K562 (cell line): ENCODE data around the gene GFOD1. TPM values are rescaled to one million over a fixed set of nuclear protein-coding genes. Genes with fewer than 3 reads are reported as not detected.

Source experiments
- ARID2 ChIP-seq: fragments of 450-650 bp; IDR thresholded peaks from 2 replicates; pipeline ENCODE4 v1.6.1; 2017; ENCODE audit warnings: antibody characterized with exemption, mild to moderate bottlenecking
- ARID4B ChIP-seq: sonication (generic); formaldehyde crosslinking; IDR thresholded peaks from 2 replicates; pipeline ENCODE4 v1.8.0; 2022; ENCODE audit warnings: mild to moderate bottlenecking, missing genetic modification reagents
- ASH1L ChIP-seq: fragments of 450-650 bp; IDR thresholded peaks from 2 replicates; pipeline ENCODE4 v1.6.1; 2018; ENCODE audit warnings: borderline replicate concordance, mild to moderate bottlenecking, low read depth; ENCODE audit not compliant: partially characterized antibody
- GTF2E2 ChIP-seq: fragments of 200-800 bp; sonication (Bioruptor generic); IDR thresholded peaks from 2 replicates; pipeline ENCODE4 v1.6.1; 2016; ENCODE audit warnings: missing genetic modification characterization, missing compliant biosample characterization
- TGIF2 ChIP-seq: sonication (generic); formaldehyde crosslinking; IDR thresholded peaks from 2 replicates; pipeline ENCODE4 v1.8.1; 2022; ENCODE audit warnings: mild to moderate bottlenecking, missing genetic modification reagents, moderate library complexity
- XRCC3 ChIP-seq: fragments of 450-650 bp; IDR thresholded peaks from 2 replicates; pipeline ENCODE4 v1.6.1; 2017; ENCODE audit warnings: mild to moderate bottlenecking, moderate library complexity
- ZC3H4 ChIP-seq: sonication (generic); formaldehyde crosslinking; IDR thresholded peaks from 2 replicates; pipeline ENCODE4 v1.9.0; 2021; ENCODE audit warnings: missing genetic modification reagents, borderline replicate concordance
- ZNF57 ChIP-seq: fragments of 450-650 bp; formaldehyde crosslinking; IDR thresholded peaks from 2 replicates; pipeline ENCODE4 v1.4.0; 2020; ENCODE audit warnings: mild to moderate bottlenecking, moderate library complexity
- ZNF695 ChIP-seq: fragments of 450-650 bp; formaldehyde crosslinking; IDR thresholded peaks from 2 replicates; pipeline ENCODE4 v1.4.0; 2020; ENCODE audit warnings: mild to moderate bottlenecking, moderate library complexity
- polyA plus RNA-seq, 8 experiments: library from polyadenylated mRNA; depleted of rRNA in 4 of 8; stranded (reverse) in 5 of 8; unstranded in 3 of 8; fragments of >200 nt; fragmentation: Nextera tagmentation in 2 of 8; fragmentation: Illumina TruSeq in 1 of 8; extraction: Ambion mirVana in 2 of 8; extraction: Trizol in 1 of 8; gene quantifications; 2 replicates each; pipeline versions ENCODE4 v1.2.1 to v1.2.3, GENCODE V29; 2011 to 2014; ENCODE audit warnings: inconsistent platforms in 1 of 8, missing spikeins in 1 of 8
- total RNA-seq, 7 experiments: library from RNA; depleted of rRNA in 6 of 7; stranded (reverse); fragments of >200 nt in 6 of 7; fragmentation: Illumina TruSeq in 2 of 7; extraction: Trizol in 2 of 7; gene quantifications; 2 replicates each; pipeline versions ENCODE4 v1.2.1 to v1.2.3, GENCODE V29; 2011 to 2021; ENCODE audit warnings: low replicate concordance in 1 of 7
- TF ChIP-seq, protein P1 (sequence below): fragments of 450-650 bp; formaldehyde crosslinking; IDR thresholded peaks from 2 replicates; pipeline ENCODE4 v1.4.0; 2022; ENCODE audit warnings: missing genetic modification characterization
- TF ChIP-seq, protein P2 (sequence below): fragments of 450-650 bp; IDR thresholded peaks from 2 replicates; pipeline ENCODE4 v1.6.1; 2016; ENCODE audit warnings: antibody characterized with exemption
- TF ChIP-seq, protein P3 (sequence below): fragments of 450-650 bp; IDR thresholded peaks from 2 replicates; pipeline ENCODE4 v1.6.1; 2016; ENCODE audit warnings: low read depth, mild to moderate bottlenecking, moderate library complexity

GFOD1 gene
- total and polyA plus RNA-seq, 9 of the 15 experiments (the other 6 are each of a cell fraction or from before 2014, with no cell fraction given), result 3.8 to 12.0 (median 8.2) TPM

DNA sequence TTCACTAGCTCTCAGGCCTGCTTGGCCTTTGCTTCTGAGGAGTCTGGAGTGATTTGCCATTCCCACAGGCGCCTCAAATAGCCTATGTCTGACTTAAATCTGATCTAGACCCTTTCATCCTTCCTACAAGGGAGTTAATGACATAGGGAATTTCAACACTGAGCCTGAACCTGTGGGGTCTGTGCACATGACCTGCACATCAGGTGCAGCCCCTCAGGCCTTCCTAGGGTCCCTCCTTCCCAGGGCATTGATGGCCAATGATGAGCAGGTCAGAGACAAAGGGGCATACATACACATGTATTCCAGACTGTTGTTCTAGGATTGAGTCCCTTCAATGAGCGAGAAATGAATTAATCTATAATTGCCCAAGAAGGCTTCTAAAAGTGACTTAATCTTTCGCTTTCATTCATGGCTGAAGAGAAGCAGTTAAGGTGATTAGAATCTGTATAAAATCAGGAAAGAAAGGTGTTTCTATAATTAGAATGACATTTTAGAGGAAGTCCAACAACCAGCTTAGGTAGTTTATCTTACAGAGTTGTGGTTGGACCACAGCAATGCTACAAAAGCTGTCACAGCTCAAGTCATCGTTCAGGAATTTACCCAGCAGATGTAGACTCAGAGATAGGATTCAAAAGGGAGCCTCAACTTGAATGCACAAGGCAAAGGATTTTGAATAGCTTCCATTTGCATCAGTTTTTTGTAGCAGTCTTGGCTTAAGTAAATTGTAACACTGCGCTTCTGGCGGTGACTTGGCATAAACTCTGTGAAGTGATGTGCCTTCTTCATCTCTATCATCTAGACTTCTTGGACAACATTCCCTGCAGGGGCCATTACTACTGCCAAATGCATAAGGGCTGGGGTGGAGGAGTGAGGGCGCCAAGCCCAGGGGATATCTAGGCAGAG, 132.1 kb downstream of the GFOD1 start (continued):
- no peak; the same call in 1 of the 2 replicates for TF ChIP-seq ZNF57 (CRISPR knock-in tag)
- no peak for TF ChIP-seq ARID4B (CRISPR knock-in tag)
- TF ChIP-seq, protein P1, sequence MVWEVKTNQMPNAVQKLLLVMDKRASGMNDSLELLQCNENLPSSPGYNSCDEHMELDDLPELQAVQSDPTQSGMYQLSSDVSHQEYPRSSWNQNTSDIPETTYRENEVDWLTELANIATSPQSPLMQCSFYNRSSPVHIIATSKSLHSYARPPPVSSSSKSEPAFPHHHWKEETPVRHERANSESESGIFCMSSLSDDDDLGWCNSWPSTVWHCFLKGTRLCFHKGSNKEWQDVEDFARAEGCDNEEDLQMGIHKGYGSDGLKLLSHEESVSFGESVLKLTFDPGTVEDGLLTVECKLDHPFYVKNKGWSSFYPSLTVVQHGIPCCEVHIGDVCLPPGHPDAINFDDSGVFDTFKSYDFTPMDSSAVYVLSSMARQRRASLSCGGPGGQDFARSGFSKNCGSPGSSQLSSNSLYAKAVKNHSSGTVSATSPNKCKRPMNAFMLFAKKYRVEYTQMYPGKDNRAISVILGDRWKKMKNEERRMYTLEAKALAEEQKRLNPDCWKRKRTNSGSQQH (CRISPR knock-in tag), result no peak
- no peak for TF ChIP-seq ZC3H4 (CRISPR knock-in tag)
- no peak for TF ChIP-seq XRCC3
- TF ChIP-seq, protein P2, sequence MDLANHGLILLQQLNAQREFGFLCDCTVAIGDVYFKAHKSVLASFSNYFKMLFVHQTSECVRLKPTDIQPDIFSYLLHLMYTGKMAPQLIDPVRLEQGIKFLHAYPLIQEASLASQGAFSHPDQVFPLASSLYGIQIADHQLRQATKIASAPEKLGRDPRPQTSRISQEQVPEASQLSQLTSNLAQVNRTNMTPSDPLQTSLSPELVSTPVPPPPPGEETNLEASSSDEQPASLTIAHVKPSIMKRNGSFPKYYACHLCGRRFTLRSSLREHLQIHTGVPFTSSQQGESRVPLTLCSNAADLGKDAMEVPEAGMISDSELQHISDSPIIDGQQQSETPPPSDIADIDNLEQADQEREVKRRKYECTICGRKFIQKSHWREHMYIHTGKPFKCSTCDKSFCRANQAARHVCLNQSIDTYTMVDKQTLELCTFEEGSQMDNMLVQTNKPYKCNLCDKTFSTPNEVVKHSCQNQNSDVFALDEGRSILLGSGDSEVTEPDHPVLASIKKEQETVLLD, result peak; percentile 59; the same call in 1 of the 2 replicates
- no peak for TF ChIP-seq ASH1L
- no peak for TF ChIP-seq ZNF695
- TF ChIP-seq GTF2E2 (tag), result peak; percentile 30; the same call in 1 of the 2 replicates
- TF ChIP-seq TGIF2 (CRISPR knock-in tag), result no peak
- TF ChIP-seq, protein P3, sequence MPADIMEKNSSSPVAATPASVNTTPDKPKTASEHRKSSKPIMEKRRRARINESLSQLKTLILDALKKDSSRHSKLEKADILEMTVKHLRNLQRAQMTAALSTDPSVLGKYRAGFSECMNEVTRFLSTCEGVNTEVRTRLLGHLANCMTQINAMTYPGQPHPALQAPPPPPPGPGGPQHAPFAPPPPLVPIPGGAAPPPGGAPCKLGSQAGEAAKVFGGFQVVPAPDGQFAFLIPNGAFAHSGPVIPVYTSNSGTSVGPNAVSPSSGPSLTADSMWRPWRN, result peak; percentile 94
- TF ChIP-seq ARID2, result no peak
